Astrocyte of the cerebellum (primary cell): ENCODE measurements around the gene FBXW4.

Source experiments
- DNase-seq: peaks from one replicate; pipeline ENCODE4 v3.0.0-alpha.2; 2011; ENCODE audit warnings: low read depth
- H3K4me3 ChIP-seq: 2 replicates; pipeline ENCODE4 v1.5.1; 2011; ENCODE audit warnings: mild to moderate bottlenecking, low read depth, low read length, moderate library complexity
- in situ Hi-C: cut with HindIII; loops from 2 replicates; pipeline ENCODE4 v1.10.0; 2017; ENCODE audit warnings: low sequenced_read_pairs
- TF ChIP-seq, protein P1 (sequence below): IDR thresholded peaks from 2 replicates; pipeline ENCODE4 v1.5.1; 2012; ENCODE audit warnings: low read length, low read depth, moderate library complexity, mild to moderate bottlenecking; ENCODE audit errors: missing control alignments

FBXW4 gene

DNA sequence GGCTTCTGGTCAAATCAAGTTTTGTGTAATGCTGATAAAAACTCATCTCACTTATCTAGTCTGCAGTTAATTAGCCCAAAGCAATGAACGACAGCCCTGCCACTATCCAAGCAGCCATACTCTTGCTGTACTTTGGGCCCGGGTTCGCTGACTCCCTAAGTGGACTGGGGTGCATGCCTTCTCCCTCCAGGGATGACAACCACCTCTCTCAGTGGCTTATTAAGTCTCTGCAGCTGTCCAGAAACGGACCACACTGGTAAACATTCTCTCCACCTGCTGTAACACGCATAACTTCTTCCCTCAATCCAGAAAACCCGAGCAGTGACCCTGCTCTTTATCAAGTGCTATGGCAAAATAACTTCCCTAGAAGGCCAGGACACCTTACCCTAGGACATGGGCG lies 3.9 kb downstream of the FBXW4 start:
- DNase-seq = no peak
- no peak overlapping the region for H3K4me3 ChIP-seq
- TF ChIP-seq, protein P1, sequence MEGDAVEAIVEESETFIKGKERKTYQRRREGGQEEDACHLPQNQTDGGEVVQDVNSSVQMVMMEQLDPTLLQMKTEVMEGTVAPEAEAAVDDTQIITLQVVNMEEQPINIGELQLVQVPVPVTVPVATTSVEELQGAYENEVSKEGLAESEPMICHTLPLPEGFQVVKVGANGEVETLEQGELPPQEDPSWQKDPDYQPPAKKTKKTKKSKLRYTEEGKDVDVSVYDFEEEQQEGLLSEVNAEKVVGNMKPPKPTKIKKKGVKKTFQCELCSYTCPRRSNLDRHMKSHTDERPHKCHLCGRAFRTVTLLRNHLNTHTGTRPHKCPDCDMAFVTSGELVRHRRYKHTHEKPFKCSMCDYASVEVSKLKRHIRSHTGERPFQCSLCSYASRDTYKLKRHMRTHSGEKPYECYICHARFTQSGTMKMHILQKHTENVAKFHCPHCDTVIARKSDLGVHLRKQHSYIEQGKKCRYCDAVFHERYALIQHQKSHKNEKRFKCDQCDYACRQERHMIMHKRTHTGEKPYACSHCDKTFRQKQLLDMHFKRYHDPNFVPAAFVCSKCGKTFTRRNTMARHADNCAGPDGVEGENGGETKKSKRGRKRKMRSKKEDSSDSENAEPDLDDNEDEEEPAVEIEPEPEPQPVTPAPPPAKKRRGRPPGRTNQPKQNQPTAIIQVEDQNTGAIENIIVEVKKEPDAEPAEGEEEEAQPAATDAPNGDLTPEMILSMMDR = no peak
- in situ Hi-C loops = no loop called here

DNA sequence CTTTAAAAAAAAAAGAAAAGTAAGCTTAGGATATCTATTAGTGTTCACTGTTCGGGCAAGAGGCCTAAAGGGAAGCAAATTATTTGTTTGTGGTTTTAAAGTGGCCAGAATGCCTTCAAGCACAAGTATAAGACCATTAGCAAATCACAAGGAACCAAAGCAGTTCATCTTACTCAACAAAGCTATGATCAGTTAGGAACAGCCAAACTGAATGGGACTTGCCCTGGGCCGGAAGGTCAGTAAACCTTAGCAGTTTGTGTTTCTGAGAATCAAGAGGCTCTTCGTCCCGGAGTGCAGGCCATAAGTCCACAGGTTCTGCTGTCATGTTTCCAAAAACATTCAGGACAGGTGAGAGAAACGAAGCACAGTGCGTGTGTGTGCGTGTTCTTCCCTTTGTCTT lies 4.5 kb downstream of the FBXW4 start:
- H3K4me3 ChIP-seq = no peak overlapping the region
- in situ Hi-C loops = no loop called here

DNA sequence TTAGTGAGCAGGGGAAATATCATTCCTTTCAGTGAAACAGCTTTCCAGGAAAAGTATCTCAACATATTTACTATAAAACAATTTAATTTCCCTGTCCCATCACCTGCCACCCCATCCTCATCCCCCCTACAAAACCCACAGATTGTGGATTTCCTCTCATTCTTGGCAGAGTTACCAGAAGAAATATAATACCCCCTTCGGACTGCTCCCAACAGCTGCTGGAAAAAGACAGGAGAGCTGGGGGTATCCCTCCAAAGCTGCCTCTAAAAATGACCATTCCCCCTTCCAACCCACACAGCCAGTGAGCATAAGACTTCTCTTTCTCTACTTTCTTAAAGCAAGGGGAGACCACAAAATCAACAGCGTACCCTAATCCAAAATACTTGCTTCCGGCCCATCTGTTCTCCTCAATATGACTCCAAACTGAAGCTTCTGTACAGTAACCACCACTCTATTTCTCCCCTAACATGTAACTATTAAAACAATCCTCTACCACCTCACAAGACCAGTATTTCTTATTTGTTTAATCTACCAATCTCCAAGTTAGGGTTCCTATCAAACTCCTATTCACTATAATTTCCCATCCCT lies 7.8 kb downstream of the FBXW4 start:
- no peak for DNase-seq
- H3K4me3 ChIP-seq = no peak overlapping the region
- in situ Hi-C loops = no loop called here
- TF ChIP-seq, protein P1 = no peak

More for the DNA sequence above, 4.5 kb downstream of the FBXW4 start:
- no peak for DNase-seq
- TF ChIP-seq, protein P1 = no peak

DNA sequence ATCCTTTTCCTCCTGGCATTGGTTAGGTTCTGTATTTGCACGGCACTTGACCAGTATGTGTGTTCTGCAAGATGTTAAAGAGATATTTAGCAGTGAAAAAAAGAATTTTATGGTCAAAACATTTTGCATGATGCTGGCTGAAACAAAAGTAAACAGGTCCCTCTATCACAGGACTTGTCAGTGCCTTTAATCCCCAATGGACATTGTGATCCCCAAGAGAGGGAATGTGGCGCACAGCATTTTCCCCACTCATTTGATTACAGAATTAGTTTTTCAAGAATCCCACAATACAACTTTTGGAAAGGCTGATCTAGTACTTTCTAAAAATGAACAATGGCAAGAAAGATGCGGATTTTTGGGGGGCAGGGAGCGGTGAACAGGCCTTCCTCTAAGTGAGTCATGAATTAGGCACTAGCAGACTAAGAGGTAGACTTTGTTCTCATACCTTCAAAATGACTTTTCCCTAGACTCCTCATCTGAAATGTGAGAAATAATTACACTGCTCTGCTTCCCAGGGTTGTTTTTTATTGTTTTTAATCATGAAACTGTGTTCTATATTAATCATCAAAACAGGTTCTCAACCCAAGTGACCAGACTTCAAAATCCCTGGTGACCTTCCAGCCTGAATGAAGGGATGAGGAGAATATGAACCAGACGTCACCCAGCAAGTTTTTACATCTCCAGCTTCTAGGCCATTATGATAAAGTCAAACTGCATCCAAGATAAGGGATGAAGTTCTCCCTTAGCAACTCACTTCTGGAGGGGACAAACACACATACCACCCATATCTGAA lies 8.6 kb downstream of the FBXW4 start:
- DNase-seq = no peak
- in situ Hi-C loops = no loop called here
- TF ChIP-seq, protein P1 = no peak

DNA sequence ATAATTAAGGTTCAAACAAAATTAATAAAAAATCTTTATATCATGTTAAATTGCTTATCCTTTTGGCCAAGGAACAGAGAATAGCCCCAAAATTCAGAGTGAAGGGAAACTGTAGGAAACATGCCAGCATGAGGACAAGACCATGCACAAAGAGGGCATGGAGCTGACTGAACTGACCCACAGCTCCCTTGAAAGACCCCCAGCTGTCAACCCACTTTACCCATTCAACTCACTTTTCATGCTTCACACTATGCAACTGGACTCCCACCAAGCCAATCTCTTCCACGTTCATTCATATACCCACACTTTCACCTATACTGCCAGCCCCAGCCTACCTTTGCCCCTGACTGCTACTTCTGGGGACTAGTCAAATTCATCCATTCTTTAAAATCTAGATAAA lies 10.2 kb downstream of the FBXW4 start:
- in situ Hi-C loops = no loop called here
- no peak for DNase-seq
- no peak overlapping the region for H3K4me3 ChIP-seq
- TF ChIP-seq, protein P1 = no peak

More for the DNA sequence above, 8.6 kb downstream of the FBXW4 start:
- H3K4me3 ChIP-seq = no peak overlapping the region

DNA sequence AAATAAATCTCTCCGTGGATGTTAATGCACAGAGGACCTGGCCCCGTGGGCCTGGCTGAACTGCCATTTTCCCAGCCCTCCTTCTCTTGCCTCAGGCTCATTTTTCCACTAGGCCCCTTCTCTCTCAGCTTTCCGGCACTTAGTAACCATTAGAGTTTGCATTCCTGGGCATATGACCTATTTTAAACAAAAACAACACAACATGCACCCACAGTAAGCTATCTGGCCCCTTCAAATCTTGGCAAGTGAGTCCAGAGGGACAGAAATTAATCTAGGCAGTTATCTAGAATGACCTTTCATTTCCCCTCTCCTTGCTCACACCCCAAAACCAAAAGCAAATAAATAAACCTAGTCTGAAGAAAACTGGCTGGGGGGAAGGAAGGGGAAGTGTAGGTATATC lies 11.7 kb downstream of the FBXW4 start:
- no peak for DNase-seq
- in situ Hi-C loops = no loop called here
- TF ChIP-seq, protein P1 = no peak
- H3K4me3 ChIP-seq = no peak overlapping the region
